OCI-M2 (cell line): ENCODE results near the gene PLA2G2A.
"Not testable (repeated sequence)": the region's sequence is repeated elsewhere in the genome, so short reads cannot be mapped to it uniquely, and the experiment has no call there.

Experiments used
- DNase-seq: peaks from one replicate; lab custom pipeline; 2025; ENCODE audit not compliant: unreplicated experiment; lab: John Stamatoyannopoulos, UW

PLA2G2A gene

GRCh38 chr1:19934336-19934735 lies 45.1 kb downstream of the PLA2G2A start:
- DNase-seq = no peak

- DNase-seq = no peak
Observed at GRCh38 chr1:19932866-19933265, 46.6 kb downstream of the PLA2G2A start.

- DNase-seq = not testable (repeated sequence)
Observed at GRCh38 chr1:19927130-19927421, 52.3 kb downstream of the PLA2G2A start.

- no peak for DNase-seq
Observed at GRCh38 chr1:19926296-19927129, 52.9 kb downstream of the PLA2G2A start.
